ENCODE measurements around the gene SNCAIP. TPM values are rescaled to one million over a fixed set of nuclear protein-coding genes. Genes with fewer than 3 reads are reported as not detected.

SNCAIP gene
- total RNA-seq, 1 donor from 2014 or later, result 1.4 TPM

GRCh38 chr5:122394284-122394930, 82.4 kb downstream of the SNCAIP start:
- Histone ChIP-seq H3K36me3 (no peaks in the 10 kb centered on the region), H3K9me3 (replicated peaks) (no peaks in the 10 kb centered on the region), H3K4me3 (no peak overlapping the region), H3K4me1 (no peaks in the 10 kb centered on the region), H3K27ac (replicated peaks) (no peak overlapping the region), H3K27me3 (ENCODE audit: low read depth) (peaks cover 3% of the 10 kb centered on the region)
- intact Hi-C loops (cut with micrococcal nuclease), result no loop called here
- no peak for DNase-seq
- no peak for TF ChIP-seq CTCF (IDR thresholded peaks at IDR 0.05; ENCODE audit: borderline replicate concordance)

- Histone ChIP-seq H3K4me3 (no peak overlapping the region), H3K27ac (replicated peaks) (no peak overlapping the region), H3K27me3 (ENCODE audit: low read depth) (peaks cover 3% of the 10 kb centered on the region), H3K36me3 (no peaks in the 10 kb centered on the region), H3K4me1 (no peaks in the 10 kb centered on the region), H3K9me3 (replicated peaks) (no peaks in the 10 kb centered on the region)
- intact Hi-C loops (cut with micrococcal nuclease), result no loop called here
- no peak for DNase-seq
- no peak for TF ChIP-seq CTCF (IDR thresholded peaks at IDR 0.05; ENCODE audit: borderline replicate concordance)
Measured at GRCh38 chr5:122398016-122398415, 86.0 kb downstream of the SNCAIP start.

GRCh38 chr5:122400341-122400740, 88.3 kb downstream of the SNCAIP start:
- no peak for DNase-seq
- no peaks in the 10 kb centered on the region for H3K9me3 ChIP-seq (replicated peaks)
- intact Hi-C loops (cut with micrococcal nuclease), result no loop called here

GRCh38 chr5:122400938-122401337, 88.9 kb downstream of the SNCAIP start:
- no peaks in the 10 kb centered on the region for H3K36me3 ChIP-seq
- no peak overlapping the region for H3K4me3 ChIP-seq
- no peaks in the 10 kb centered on the region for H3K9me3 ChIP-seq (replicated peaks)
- peaks cover 3% of the 10 kb centered on the region for H3K27me3 ChIP-seq (ENCODE audit: low read depth)
- no peaks in the 10 kb centered on the region for H3K4me1 ChIP-seq
- no peak overlapping the region for H3K27ac ChIP-seq (replicated peaks)
- TF ChIP-seq CTCF (IDR thresholded peaks at IDR 0.05; ENCODE audit: borderline replicate concordance), result no peak
- DNase-seq, result no peak
- intact Hi-C loops (cut with micrococcal nuclease), result no loop called here

More at GRCh38 chr5:122400341-122400740, 88.3 kb downstream of the SNCAIP start:
- H3K4me1 ChIP-seq, result no peaks in the 10 kb centered on the region
- peaks cover 3% of the 10 kb centered on the region for H3K27me3 ChIP-seq (ENCODE audit: low read depth)
- no peaks in the 10 kb centered on the region for H3K36me3 ChIP-seq
- TF ChIP-seq CTCF (IDR thresholded peaks at IDR 0.05; ENCODE audit: borderline replicate concordance), result no peak
- H3K4me3 ChIP-seq, result no peak overlapping the region
- H3K27ac ChIP-seq (replicated peaks), result no peak overlapping the region

GRCh38 chr5:122401976-122402725, 90.1 kb downstream of the SNCAIP start:
- Histone ChIP-seq H3K27me3 (ENCODE audit: low read depth) (peaks cover under 1% of the 10 kb centered on the region), H3K9me3 (replicated peaks) (no peaks in the 10 kb centered on the region), H3K4me3 (no peak overlapping the region), H3K4me1 (no peaks in the 10 kb centered on the region), H3K27ac (replicated peaks) (no peak overlapping the region), H3K36me3 (no peaks in the 10 kb centered on the region)
- no peak for DNase-seq
- no peak for TF ChIP-seq CTCF (IDR thresholded peaks at IDR 0.05; ENCODE audit: borderline replicate concordance)
- intact Hi-C loops (cut with micrococcal nuclease), result no loop called here
